ENCODE measurements around the gene DCTN4. TPM values are rescaled to one million over a fixed set of nuclear protein-coding genes. Genes with fewer than 3 reads are reported as not detected.
"Not testable (repeated sequence)": the region's sequence is repeated elsewhere in the genome, so short reads cannot be mapped to it uniquely, and the experiment has no call there.

Gene DCTN4
- total RNA-seq, 1 donor from 2014 or later = 96.2 TPM

GRCh38 chr5:150778088-150778516 is 19.3 kb upstream of the DCTN4 start:
- DNase-seq = no peak

GRCh38 chr5:150777685-150778084 is 18.9 kb upstream of the DCTN4 start:
- DNase-seq = no peak

GRCh38 chr5:150774145-150774544 is 15.3 kb upstream of the DCTN4 start:
- DNase-seq = no peak

- DNase-seq = no peak
Measured at GRCh38 chr5:150771034-150771795, 12.4 kb upstream of the DCTN4 start.

GRCh38 chr5:150766251-150766650 is 7.4 kb upstream of the DCTN4 start:
- DNase-seq = no peak

DNA sequence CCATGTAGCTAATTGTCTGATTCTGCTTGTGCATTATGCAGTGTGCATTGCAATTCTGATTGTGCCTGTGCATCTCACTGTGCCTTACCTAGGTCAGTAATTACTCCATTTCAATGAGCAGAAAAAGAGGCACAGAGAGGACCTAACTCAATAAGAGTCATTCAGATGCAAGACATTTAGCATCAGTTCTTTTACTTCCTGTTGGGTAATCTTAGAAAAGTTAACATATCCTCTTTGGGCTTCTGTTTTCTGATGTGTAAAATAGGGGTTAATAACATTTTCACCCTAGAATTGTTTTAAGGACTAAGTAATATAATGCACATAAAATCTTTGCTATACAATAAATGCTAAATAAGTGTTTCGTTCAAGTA is 7.0 kb upstream of the DCTN4 start:
- DNase-seq = no peak

DNA sequence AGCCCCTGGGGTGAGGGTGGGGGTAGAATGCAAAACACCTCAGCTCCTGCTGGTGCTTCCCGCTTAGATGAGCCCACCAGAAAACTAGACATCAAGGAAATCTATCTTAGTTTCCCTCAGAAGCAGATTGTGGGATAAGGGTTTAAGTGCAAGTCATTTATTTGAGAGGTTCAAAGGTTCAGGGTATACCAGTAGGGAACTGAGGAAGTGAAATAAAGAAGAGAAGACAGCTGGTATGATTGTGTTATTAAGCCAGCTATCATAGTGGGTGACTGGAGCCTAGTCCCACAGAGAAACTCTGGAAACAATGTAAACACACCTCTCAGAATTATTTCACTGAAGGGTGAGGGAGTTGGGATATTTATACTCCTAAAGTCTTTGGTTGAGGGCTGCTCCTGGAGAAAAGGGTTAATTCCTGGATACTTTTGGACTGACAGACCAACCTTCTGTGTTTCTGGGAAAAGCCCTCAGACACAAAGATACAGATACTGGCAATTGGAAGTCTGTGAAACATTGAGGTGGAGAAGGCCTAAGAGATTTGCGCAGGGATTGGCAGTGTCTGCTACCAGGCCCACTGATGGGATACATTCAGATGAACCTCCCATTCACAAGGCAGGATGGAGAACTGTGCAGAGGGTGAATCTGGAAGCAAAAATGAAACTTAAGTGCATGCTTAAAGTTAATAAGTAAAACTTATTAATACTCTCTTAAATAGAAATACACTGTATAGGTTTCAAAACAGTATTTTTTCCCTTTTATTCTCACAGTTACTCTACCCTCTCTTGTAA is 6.4 kb upstream of the DCTN4 start:
- DNase-seq = no peak

- no peak for DNase-seq
Measured at GRCh38 chr5:150764530-150764929, 5.7 kb upstream of the DCTN4 start.

GRCh38 chr5:150763023-150763769 is 4.4 kb upstream of the DCTN4 start:
- DNase-seq = no peak

GRCh38 chr5:150762211-150762610 is 3.4 kb upstream of the DCTN4 start:
- no peak for DNase-seq

- DNase-seq = no peak
Measured at GRCh38 chr5:150759334-150759583, 442 bp upstream of the DCTN4 start.

- no peak for DNase-seq
Measured at GRCh38 chr5:150758203-150758530, 650 bp downstream of the DCTN4 start.

GRCh38 chr5:150757087-150757649 is 1.6 kb downstream of the DCTN4 start:
- DNase-seq = no peak

GRCh38 chr5:150753863-150754262 is 5.0 kb downstream of the DCTN4 start:
- no peak for DNase-seq

DNA sequence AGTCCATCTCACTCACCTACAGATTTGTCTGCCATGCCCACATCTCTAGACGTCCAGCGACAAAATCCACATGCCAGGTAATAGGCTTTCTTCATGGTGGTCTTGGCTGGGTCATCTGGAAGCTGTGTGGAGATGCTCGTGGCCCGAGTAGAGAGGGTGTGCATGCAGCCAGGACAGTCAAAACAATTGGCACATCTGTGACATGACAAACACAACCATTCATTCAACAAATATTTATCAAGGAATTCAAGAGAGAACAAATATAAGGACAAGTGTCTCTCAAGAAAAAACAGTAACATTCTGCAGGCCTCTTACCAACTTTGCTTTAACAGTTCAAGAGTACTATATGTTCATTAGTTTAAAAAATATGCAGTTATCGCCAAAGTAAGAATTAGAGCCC is 5.4 kb downstream of the DCTN4 start:
- DNase-seq = no peak

GRCh38 chr5:150751096-150751891 is 7.5 kb downstream of the DCTN4 start:
- DNase-seq = no peak

- DNase-seq = no peak
Measured at GRCh38 chr5:150750469-150750868, 8.3 kb downstream of the DCTN4 start.

GRCh38 chr5:150743142-150743488 is 15.7 kb downstream of the DCTN4 start:
- DNase-seq = not testable (repeated sequence)

GRCh38 chr5:150742455-150743141 is 16.2 kb downstream of the DCTN4 start:
- DNase-seq = not testable (repeated sequence)

DNA sequence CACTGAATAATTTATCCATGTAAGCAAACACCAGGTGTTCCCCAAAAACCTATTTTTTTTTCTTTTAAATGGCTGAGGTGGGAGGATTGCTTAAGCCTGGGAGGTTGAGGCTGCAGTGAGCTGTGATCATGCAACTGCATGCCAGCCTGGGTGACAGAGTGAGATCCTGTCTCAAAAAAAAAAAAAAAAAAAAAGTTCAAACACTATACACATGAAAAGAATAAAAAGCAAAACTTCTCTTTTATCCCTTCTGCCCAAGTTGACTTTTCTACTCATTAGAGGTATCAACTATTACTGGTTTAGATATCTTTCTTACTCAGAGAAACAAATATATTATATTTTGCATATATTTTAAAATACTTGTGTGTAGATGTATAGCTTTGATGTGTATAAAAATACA is 17.8 kb downstream of the DCTN4 start:
- DNase-seq = no peak

DNA sequence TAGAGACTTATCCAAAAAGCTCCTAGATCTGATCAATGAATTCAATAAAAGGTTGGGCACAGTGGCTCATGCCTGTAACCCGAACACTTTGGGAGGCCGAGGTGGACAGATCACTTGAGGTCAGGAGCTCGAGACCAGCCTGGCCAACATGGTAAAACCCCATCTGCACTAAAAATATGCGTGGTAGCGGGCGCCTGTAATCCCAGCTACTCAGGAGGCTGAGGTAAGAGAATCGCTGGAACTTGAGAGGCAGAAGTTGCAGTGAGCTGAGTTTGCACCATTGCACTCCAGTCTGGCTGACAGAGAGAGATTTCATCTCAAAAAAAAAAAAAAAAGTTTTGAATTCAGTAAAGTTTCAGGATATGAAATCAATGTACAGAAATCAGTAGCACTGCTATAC is 20.0 kb downstream of the DCTN4 start:
- DNase-seq = no peak
